ENCODE data around the gene GANC.

The GANC gene

DNA sequence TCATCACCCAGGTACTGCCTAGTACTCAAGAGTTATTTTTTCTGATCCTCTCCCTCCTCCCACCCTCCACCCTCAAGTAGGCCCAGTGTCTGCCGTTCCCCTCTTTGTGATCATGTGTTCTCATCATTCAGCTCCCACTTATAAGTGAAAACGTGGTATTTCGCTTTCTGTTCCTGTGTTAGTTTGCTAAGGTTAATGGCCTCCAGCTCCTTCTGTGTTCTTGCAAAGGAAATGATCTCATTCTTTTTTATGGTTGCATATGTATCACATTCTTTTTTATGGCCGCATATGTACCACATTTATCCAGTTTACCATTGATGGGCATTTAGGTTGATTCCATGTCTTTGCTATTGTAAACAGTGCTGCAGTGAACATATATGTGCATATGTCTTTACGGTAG lies 8.2 kb upstream of the GANC start:
- WGBS, 2 experiments (ENCODE audit: insufficient coverage in 2 of 2), result 83 to 94% methylated on average over 1 to 3 of the region's 5 CpGs
- Histone ChIP-seq H3K4me3 (ENCODE audit: extremely low read depth, insufficient read depth, low read length, poor library complexity, severe bottlenecking) (no peak overlapping the region), H3K9me3 (ENCODE audit: control insufficient read depth, low read length) (no peaks in the 10 kb centered on the region), H3K4me1 (ENCODE audit: control insufficient read depth, insufficient read depth, low read length, poor library complexity, severe bottlenecking) (no peaks in the 10 kb centered on the region), H3K27ac (ENCODE audit: low read depth, low read length, severe bottlenecking) (no peak overlapping the region), H3K36me3 (ENCODE audit: control insufficient read depth, insufficient read depth, low read length) (peaks cover 81% of the 10 kb centered on the region)

DNA sequence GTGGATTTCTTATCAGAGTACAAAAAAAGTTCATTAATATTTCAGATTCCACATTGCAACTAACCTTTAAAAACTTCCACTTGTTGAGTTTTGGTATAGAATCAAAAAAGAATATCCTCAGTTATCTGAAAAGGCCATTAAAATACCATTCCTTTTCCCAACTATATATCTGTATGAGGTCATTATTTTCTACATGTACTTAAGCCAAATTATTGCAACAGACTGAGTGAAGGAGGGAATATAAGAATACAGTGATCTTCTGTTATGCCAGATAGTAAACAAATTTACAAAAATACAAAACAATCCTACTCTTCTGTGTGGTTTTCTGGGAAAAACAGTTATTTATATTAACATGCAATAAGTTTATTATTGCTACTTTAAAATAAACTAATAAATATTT lies 5.7 kb upstream of the GANC start:
- Histone ChIP-seq H3K27ac (ENCODE audit: low read depth, low read length, severe bottlenecking) (no peak overlapping the region), H3K4me3 (ENCODE audit: extremely low read depth, insufficient read depth, low read length, poor library complexity, severe bottlenecking) (no peak overlapping the region), H3K36me3 (ENCODE audit: control insufficient read depth, insufficient read depth, low read length) (peaks cover 75% of the 10 kb centered on the region)

DNA sequence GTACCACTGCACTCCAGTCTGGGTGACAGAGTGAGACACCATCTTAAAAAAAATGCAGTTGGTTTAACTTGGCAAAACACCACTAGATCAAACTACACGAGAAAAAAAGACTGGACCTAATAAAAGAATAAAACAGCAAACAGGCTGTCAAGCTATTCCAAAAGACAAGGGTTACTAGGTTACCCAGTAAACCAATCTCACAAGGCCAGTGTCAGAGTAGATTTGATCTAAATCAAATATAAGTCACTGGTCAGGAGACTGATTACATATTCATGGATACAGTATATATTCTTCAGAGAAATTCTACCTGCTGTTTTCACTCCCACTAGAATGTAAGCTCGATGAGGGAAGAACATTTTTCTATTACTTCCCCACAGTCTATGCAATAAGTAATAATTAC lies 2.5 kb upstream of the GANC start:
- H3K27ac ChIP-seq (ENCODE audit: low read depth, low read length, severe bottlenecking), result no peak overlapping the region
- no peak overlapping the region for H3K4me3 ChIP-seq (ENCODE audit: extremely low read depth, insufficient read depth, low read length, poor library complexity, severe bottlenecking)
- H3K4me1 ChIP-seq (ENCODE audit: control insufficient read depth, insufficient read depth, low read length, poor library complexity, severe bottlenecking), result peaks cover 8% of the 10 kb centered on the region
- peaks cover 45% of the 10 kb centered on the region for H3K36me3 ChIP-seq (ENCODE audit: control insufficient read depth, insufficient read depth, low read length)
- H3K9me3 ChIP-seq (ENCODE audit: control insufficient read depth, low read length), result no peaks in the 10 kb centered on the region
- WGBS, 2 experiments (ENCODE audit: insufficient coverage in 2 of 2), result 0% methylated on average over 1 of the region's 2 CpGs; no CpG with 5 or more reads in 1 of the 2 experiments

More for the DNA sequence above, 5.7 kb upstream of the GANC start:
- Histone ChIP-seq H3K9me3 (ENCODE audit: control insufficient read depth, low read length) (no peaks in the 10 kb centered on the region), H3K4me1 (ENCODE audit: control insufficient read depth, insufficient read depth, low read length, poor library complexity, severe bottlenecking) (no peaks in the 10 kb centered on the region)

DNA sequence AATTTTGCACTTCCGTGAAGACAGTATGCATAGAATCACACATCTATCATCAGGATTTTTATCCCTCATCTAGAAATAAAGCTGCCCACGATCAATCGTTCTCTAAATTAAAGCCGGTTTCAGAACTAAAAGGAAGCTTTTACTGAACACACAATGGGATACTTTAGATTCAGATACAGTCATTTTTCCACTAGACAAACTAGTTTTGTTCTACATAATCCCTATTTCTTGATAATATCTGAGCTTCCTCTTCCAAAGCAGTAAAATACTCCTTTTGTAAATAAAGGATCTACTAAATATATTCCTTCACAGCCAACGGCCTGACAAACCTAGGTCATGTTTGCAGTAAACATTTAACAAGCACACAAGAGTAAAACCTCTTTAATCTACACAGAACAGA lies 2.0 kb upstream of the GANC start:
- H3K36me3 ChIP-seq (ENCODE audit: control insufficient read depth, insufficient read depth, low read length), result peaks cover 41% of the 10 kb centered on the region
- no peak overlapping the region for H3K27ac ChIP-seq (ENCODE audit: low read depth, low read length, severe bottlenecking)

DNA sequence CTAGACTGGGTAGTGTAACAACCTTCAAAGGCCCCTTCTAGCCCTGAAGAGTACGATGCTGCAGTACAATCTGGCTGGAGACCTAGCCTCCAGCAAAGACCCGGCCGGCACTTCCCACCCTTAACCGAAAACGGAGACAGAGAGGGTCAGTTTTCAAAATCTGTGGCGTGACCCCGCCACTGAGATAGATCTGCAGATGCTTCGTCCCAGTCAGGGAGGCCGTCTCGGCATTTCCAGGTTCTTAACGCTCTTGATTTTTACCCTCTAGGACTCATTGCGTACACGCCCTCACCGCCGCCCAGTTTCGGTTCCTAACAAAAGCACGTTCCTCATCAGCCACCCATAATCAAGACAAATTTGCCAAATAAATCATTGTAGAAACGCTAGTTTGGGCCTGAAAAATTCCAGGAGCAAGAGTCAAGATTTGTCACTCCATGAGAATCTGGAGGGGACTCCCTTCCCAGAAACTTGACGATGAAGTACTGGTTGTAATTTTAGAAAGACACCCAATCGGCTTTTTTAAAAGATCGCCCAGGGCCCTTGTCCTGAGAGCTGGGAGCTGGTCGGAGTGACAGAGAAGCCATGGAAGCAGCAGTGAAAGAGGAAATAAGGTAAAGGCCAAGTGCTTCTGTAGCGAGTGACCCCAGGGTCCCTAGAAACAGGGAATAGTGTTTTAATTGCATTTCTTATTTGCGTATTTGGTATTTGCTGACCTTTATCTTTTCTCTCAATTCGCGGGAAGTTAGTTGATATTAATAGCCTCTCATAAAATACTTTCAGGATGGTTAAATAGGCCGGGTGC lies 1.1 kb downstream of the GANC start:
- Histone ChIP-seq H3K36me3 (ENCODE audit: control insufficient read depth, insufficient read depth, low read length) (peaks cover 24% of the 10 kb centered on the region), H3K4me3 (ENCODE audit: extremely low read depth, insufficient read depth, low read length, poor library complexity, severe bottlenecking) (peak overlapping the region; percentile 72), H3K4me1 (ENCODE audit: control insufficient read depth, insufficient read depth, low read length, poor library complexity, severe bottlenecking) (peaks cover 8% of the 10 kb centered on the region), H3K9me3 (ENCODE audit: control insufficient read depth, low read length) (no peaks in the 10 kb centered on the region), H3K27ac (ENCODE audit: low read depth, low read length, severe bottlenecking) (peak overlapping the region; percentile 95)
- WGBS, 2 experiments (ENCODE audit: insufficient coverage in 2 of 2), result 27 to 36% methylated on average over 23 to 24 of the region's 27 CpGs

More for the DNA sequence above, 2.0 kb upstream of the GANC start:
- H3K4me1 ChIP-seq (ENCODE audit: control insufficient read depth, insufficient read depth, low read length, poor library complexity, severe bottlenecking), result peaks cover 8% of the 10 kb centered on the region
- H3K4me3 ChIP-seq (ENCODE audit: extremely low read depth, insufficient read depth, low read length, poor library complexity, severe bottlenecking), result peak overlapping the region; percentile 18
- 91 to 95% methylated on average over 5 of the region's 5 CpGs for WGBS, 2 experiments (ENCODE audit: insufficient coverage in 2 of 2)
- no peaks in the 10 kb centered on the region for H3K9me3 ChIP-seq (ENCODE audit: control insufficient read depth, low read length)

DNA sequence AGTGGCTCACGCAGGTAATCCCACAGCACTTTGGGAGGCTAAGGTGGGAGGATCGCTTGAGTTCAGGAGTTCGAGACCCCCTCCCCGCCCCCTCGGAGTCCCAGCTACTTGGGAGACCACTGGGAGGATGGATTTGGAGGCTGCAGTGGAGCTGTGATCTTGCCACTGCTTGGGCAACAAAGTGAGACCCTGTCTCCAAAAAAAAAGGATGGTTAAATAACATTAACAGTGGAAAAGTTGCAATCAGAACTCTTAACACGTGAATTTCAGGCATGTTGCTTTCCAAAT lies 1.6 kb downstream of the GANC start:
- Histone ChIP-seq H3K4me3 (ENCODE audit: extremely low read depth, insufficient read depth, low read length, poor library complexity, severe bottlenecking) (peak overlapping the region; percentile 72), H3K4me1 (ENCODE audit: control insufficient read depth, insufficient read depth, low read length, poor library complexity, severe bottlenecking) (peaks cover 8% of the 10 kb centered on the region), H3K9me3 (ENCODE audit: control insufficient read depth, low read length) (no peaks in the 10 kb centered on the region), H3K27ac (ENCODE audit: low read depth, low read length, severe bottlenecking) (peak overlapping the region; percentile 95), H3K36me3 (ENCODE audit: control insufficient read depth, insufficient read depth, low read length) (peaks cover 24% of the 10 kb centered on the region)
- WGBS, 2 experiments (ENCODE audit: insufficient coverage in 2 of 2), result 88 to 89% methylated on average over 5 to 6 of the region's 6 CpGs

DNA sequence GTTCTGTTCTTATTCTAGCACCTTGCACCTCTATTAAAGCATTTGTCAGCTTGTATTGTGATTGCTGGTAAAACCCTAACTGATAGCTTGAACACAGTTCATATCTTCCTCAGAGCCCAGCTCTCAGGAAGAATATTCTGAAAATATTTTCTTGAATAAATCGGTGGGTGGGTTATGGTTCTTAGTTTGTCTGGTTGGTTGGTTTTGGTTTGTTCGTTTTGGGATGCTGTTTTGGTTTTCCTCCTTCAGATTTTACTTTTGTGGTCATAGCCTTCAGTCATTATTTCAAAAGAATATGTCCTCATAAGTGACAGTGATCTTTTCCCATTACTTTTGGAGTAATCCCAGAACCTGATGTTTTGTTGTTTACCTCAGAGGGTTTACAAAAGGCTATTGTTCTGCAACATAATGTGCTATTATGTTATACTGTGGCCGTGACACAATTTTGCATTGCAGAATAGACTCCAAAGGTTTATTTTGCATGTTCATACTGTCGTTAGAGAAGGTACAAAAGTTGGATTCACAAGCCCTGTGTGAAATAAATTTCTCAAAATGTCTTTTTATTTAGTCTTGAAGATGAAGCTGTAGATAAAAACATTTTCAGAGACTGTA lies 2.9 kb downstream of the GANC start:
- no peak overlapping the region for H3K4me3 ChIP-seq (ENCODE audit: extremely low read depth, insufficient read depth, low read length, poor library complexity, severe bottlenecking)
- H3K27ac ChIP-seq (ENCODE audit: low read depth, low read length, severe bottlenecking), result no peak overlapping the region
- peaks cover 8% of the 10 kb centered on the region for H3K4me1 ChIP-seq (ENCODE audit: control insufficient read depth, insufficient read depth, low read length, poor library complexity, severe bottlenecking)
- peaks cover 13% of the 10 kb centered on the region for H3K36me3 ChIP-seq (ENCODE audit: control insufficient read depth, insufficient read depth, low read length)
- H3K9me3 ChIP-seq (ENCODE audit: control insufficient read depth, low read length), result no peaks in the 10 kb centered on the region
- WGBS, 2 experiments (ENCODE audit: insufficient coverage in 2 of 2), result 50 to 69% methylated on average over 2 to 3 of the region's 4 CpGs

DNA sequence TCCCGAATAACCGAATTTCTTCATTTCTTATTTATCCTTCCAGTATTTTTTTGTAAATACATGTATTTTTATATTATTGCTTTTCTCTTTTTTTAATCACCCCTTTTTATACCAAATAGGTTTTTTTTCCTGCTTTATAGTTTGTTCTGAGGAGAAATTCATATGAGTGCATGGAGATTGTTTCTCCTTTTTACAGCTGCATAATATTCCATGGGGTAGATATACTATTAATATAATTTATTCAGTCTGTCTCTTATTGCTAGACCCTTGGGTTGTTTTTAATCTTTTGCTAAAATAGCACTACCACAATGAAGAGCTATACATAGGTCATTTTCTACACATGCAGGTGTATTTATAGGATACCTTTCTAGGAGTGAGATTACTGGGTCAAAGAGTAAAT lies 3.8 kb downstream of the GANC start:
- Histone ChIP-seq H3K36me3 (ENCODE audit: control insufficient read depth, insufficient read depth, low read length) (peaks cover 15% of the 10 kb centered on the region), H3K4me1 (ENCODE audit: control insufficient read depth, insufficient read depth, low read length, poor library complexity, severe bottlenecking) (peaks cover 8% of the 10 kb centered on the region), H3K4me3 (ENCODE audit: extremely low read depth, insufficient read depth, low read length, poor library complexity, severe bottlenecking) (no peak overlapping the region), H3K27ac (ENCODE audit: low read depth, low read length, severe bottlenecking) (no peak overlapping the region), H3K9me3 (ENCODE audit: control insufficient read depth, low read length) (no peaks in the 10 kb centered on the region)
- WGBS, 2 experiments (ENCODE audit: insufficient coverage in 2 of 2), result no CpG with 5 or more reads among the region's 2 CpGs

DNA sequence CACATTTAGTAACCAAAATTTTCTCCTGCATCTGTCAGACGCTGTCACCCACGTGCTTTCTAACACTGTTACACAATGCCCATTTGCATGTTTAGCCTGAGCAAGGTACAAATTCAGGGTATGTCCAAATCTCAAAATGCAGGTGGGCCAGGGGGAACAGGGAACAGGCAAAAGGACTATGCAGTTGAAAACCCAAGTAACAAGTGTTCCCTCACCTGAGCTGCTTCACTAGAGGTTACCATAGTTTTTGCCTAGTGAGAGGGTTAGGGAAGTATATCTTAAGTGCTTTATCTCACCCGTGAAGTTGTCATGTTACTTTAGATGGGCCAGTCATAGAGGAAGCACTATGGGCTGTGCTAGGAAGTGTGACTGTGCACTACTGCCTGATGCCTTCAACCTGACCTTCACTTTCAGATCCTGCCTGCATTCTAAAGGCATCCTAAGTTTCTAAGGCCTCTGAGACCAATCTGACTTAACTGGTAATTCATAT lies 6.3 kb downstream of the GANC start:
- H3K36me3 ChIP-seq (ENCODE audit: control insufficient read depth, insufficient read depth, low read length), result peaks cover 19% of the 10 kb centered on the region
- H3K9me3 ChIP-seq (ENCODE audit: control insufficient read depth, low read length), result no peaks in the 10 kb centered on the region
- no peak overlapping the region for H3K4me3 ChIP-seq (ENCODE audit: extremely low read depth, insufficient read depth, low read length, poor library complexity, severe bottlenecking)
- no peak overlapping the region for H3K27ac ChIP-seq (ENCODE audit: low read depth, low read length, severe bottlenecking)
- H3K4me1 ChIP-seq (ENCODE audit: control insufficient read depth, insufficient read depth, low read length, poor library complexity, severe bottlenecking), result peaks cover 8% of the 10 kb centered on the region
- WGBS, 2 experiments (ENCODE audit: insufficient coverage in 2 of 2), result 89% methylated on average over 3 of the region's 3 CpGs; no CpG with 5 or more reads in 1 of the 2 experiments

DNA sequence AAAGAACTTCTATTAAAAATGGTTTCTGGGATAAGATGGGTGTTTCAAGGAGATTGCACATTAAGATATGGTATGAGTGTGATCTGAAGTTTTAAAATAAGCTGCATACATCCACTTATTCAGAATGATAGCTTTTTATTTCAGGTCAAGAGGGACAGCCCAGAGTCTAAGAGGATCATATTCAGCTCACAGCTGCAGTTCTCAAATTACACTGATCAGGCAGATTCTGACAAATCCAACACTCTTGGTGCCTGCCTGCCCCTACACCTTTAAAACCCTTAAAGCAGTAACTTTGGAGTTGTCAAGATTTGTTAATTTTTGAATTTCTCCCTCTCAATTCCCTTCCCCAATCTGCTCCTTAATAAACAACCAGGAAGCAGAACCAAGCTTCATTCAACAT lies 9.3 kb downstream of the GANC start:
- H3K36me3 ChIP-seq (ENCODE audit: control insufficient read depth, insufficient read depth, low read length), result peaks cover 19% of the 10 kb centered on the region
- H3K9me3 ChIP-seq (ENCODE audit: control insufficient read depth, low read length), result no peaks in the 10 kb centered on the region
- H3K27ac ChIP-seq (ENCODE audit: low read depth, low read length, severe bottlenecking), result no peak overlapping the region
- no peaks in the 10 kb centered on the region for H3K4me1 ChIP-seq (ENCODE audit: control insufficient read depth, insufficient read depth, low read length, poor library complexity, severe bottlenecking)
- no peak overlapping the region for H3K4me3 ChIP-seq (ENCODE audit: extremely low read depth, insufficient read depth, low read length, poor library complexity, severe bottlenecking)

DNA sequence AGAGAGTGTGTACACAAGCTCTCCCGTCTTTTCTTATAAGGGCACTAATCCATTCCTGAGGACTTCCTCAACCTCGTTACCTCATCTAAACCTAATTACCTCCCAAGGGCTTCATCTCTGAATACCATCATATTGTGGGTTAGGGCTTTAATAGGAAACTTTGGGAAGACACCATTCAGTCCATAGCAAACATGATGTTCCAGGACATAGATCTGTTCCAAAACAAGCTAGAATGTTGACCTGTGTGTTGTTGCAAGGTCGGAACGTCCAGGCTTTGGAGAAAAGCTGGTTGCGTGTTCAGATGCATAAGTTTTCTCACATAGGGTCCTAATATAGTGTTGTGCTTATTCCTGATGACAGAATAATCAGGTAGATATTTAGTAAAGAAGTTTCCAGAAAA lies 9.9 kb downstream of the GANC start:
- H3K36me3 ChIP-seq (ENCODE audit: control insufficient read depth, insufficient read depth, low read length), result peaks cover 19% of the 10 kb centered on the region
- no peaks in the 10 kb centered on the region for H3K9me3 ChIP-seq (ENCODE audit: control insufficient read depth, low read length)
- H3K4me3 ChIP-seq (ENCODE audit: extremely low read depth, insufficient read depth, low read length, poor library complexity, severe bottlenecking), result no peak overlapping the region
- no peak overlapping the region for H3K27ac ChIP-seq (ENCODE audit: low read depth, low read length, severe bottlenecking)
- no peaks in the 10 kb centered on the region for H3K4me1 ChIP-seq (ENCODE audit: control insufficient read depth, insufficient read depth, low read length, poor library complexity, severe bottlenecking)
- 58 to 67% methylated on average over 3 of the region's 5 CpGs for WGBS, 2 experiments (ENCODE audit: insufficient coverage in 2 of 2)

Data from mesodermal cell (in vitro differentiated cells).